ENCODE measurements around the gene ZYX.

- TF ChIP-seq POLR2A (IDR thresholded peaks at IDR 0.05) (no peak), CTCF (IDR thresholded peaks at IDR 0.05) (no peak)
Observed at GRCh38 chr7:143411976-143412708, 31.0 kb downstream of the ZYX start.

Measured in suprapubic skin (tissue), 3 donors.